ENCODE results near the gene NDUFA13.

The NDUFA13 gene

DNA sequence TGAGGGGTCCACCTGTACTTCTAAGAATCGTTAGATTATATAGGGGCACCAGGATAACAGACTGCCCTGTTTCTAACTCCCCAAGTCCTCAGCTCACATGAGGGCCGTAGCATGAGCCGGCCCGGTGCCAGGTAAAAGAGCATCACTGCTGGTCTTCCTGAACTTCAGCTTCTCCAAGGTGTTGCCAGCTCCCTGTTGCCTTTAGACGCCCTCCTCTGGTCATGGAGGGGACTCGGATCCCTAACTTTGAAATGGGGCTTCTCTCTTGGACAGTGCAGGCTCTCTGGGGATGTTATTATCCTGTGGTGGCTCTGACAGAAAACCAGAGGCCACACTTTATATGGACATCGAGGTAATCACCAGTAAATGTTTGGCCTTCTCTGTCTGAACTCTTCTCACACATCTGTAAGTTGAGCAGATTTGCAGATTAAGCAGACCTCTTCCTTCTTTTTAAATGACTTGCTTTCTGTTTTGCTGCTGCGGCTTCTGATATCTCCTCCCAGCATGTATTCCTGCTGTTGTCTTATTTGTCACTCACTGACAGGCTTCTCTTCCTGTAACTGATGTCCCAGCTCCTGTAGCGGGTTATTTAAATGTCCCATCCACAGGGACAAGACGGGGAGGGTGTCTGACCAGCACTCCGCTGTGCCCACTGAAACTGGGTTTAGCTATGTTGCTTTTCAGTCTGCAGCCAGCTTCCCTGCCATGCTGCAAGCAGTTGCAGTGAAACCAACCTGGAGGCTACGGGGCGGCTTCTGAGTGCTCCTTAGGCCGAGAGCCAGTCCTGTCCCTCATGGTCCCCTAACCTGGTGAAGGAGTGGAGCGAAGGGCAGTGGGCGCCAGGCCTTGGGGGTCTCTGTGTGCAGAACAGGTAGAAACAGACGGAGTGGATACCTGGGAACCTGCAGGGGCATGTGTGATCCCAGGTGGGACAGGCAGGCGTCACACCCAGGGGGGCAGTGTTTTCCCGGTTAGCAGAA, 39.9 kb upstream of the NDUFA13 start:
- in situ Hi-C loops (cut with MboI; ENCODE audit: low pct_unique_long_range_greater_than_20kb, low sequenced_read_pairs, unreplicated experiment) = loop anchor here (25.0 kb wide), 1 partner anchor 314 kb away; the partner anchor contains the start of gene MEF2B
- peak; percentile 47 for TF ChIP-seq CTCF (IDR thresholded peaks at IDR 0.05; ENCODE audit: extremely low read depth, insufficient read depth, missing control alignments)
- DNase-seq (ENCODE audit: low spot score) = no peak

DNA sequence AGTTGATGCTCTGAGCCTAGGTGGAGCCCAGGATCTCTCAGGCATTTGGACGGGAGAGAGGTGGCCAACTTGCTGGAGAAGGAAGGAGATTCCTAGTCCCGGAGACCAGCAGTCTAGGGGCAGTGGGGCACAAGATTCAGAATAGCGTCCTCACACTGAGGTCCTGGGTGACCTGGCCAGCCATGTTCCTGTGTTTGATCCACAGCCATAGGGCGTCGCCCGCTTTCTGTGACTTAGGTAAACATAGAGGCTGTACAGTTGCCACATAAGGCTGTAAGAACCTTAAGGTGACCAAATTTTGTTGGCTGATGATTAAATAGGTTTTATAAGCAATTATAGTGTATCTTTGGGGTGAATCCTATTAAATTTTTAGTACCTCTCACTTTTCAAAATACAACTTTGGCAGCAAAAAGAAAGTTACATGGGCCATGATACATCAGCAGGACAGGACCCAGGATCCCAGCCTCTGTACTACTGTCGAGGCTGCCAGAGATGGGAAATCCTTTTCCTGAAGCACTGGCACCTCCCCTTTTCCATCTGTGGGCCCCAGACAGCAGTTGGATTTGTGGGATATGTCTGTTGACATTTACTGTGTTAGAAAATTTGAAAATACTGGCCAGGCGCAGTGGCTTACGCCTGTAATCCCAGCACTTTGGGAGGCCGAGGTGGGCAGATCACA, 38.2 kb upstream of the NDUFA13 start:
- in situ Hi-C loops (cut with MboI; ENCODE audit: low pct_unique_long_range_greater_than_20kb, low sequenced_read_pairs, unreplicated experiment) = loop anchor here (25.0 kb wide), 1 partner anchor 316 kb away; the partner anchor contains the start of gene MEF2B
- TF ChIP-seq CTCF (IDR thresholded peaks at IDR 0.05; ENCODE audit: extremely low read depth, insufficient read depth, missing control alignments) = no peak
- no peak for DNase-seq (ENCODE audit: low spot score)

- in situ Hi-C loops (cut with MboI; ENCODE audit: low pct_unique_long_range_greater_than_20kb, low sequenced_read_pairs, unreplicated experiment) = loop anchor here (25.0 kb wide), 1 partner anchor 318 kb away; the partner anchor contains the start of gene MEF2B
- TF ChIP-seq CTCF (IDR thresholded peaks at IDR 0.05; ENCODE audit: extremely low read depth, insufficient read depth, missing control alignments) = no peak
- no peak for DNase-seq (ENCODE audit: low spot score)
Observed at GRCh38 chr19:19480688-19481087, 35.3 kb upstream of the NDUFA13 start.

GRCh38 chr19:19482809-19483596, 33.0 kb upstream of the NDUFA13 start:
- TF ChIP-seq CTCF (IDR thresholded peaks at IDR 0.05; ENCODE audit: extremely low read depth, insufficient read depth, missing control alignments) = no peak
- in situ Hi-C loops (cut with MboI; ENCODE audit: low pct_unique_long_range_greater_than_20kb, low sequenced_read_pairs, unreplicated experiment) = loop anchor here (25.0 kb wide), 1 partner anchor 321 kb away; the partner anchor contains the start of gene MEF2B
- DNase-seq (ENCODE audit: low spot score) = no peak

- no peak for TF ChIP-seq CTCF (IDR thresholded peaks at IDR 0.05; ENCODE audit: extremely low read depth, insufficient read depth, missing control alignments)
- in situ Hi-C loops (cut with MboI; ENCODE audit: low pct_unique_long_range_greater_than_20kb, low sequenced_read_pairs, unreplicated experiment) = loop anchor here (25.0 kb wide), 1 partner anchor 323 kb away; the partner anchor contains the start of gene MEF2B
- DNase-seq (ENCODE audit: low spot score) = no peak
Observed at GRCh38 chr19:19485161-19485997, 30.6 kb upstream of the NDUFA13 start.
